GM10248 (cell line): ENCODE measurements around the gene STK17A.

Experiments used
- CTCF ChIA-PET: fragments of 300-600 bp; sonication (Branson Sonifier 250); formaldehyde crosslinking; extraction: SDS; loops from one replicate; lab custom pipeline; 2021; ENCODE audit warnings: antibody characterized with exemption; lab: Yijun Ruan, JAX
- POLR2A ChIA-PET: fragments of 350-650 bp; sonication (Branson Sonifier 250); formaldehyde crosslinking; extraction: SDS; loops from one replicate; lab custom pipeline; 2020; ENCODE audit warnings: antibody characterized with exemption; lab: Yijun Ruan, JAX
- DNase-seq: peaks from one replicate; pipeline ENCODE4 v3.0.0; 2012; ENCODE audit errors: extremely low spot score
- CTCF ChIP-seq: IDR thresholded peaks from 2 replicates; pipeline ENCODE4 v1.5.1; 2012; ENCODE audit warnings: mild to moderate bottlenecking, low read depth; ENCODE audit errors: extremely low read depth, missing control alignments, control extremely low read depth

The STK17A gene

GRCh38 chr7:43653466-43653865 lies 70.6 kb downstream of the STK17A start:
- TF ChIP-seq CTCF, result no peak
- ChIA-PET POLR2A (no interaction called here), CTCF (interaction anchor here (1.9 to 10.1 kb wide), 2 partner anchors 19 to 46 kb away, joined by 4 to 93 read pairs; no protein-coding TSS in a partner anchor)

GRCh38 chr7:43653891-43654504 lies 71.1 kb downstream of the STK17A start:
- ChIA-PET POLR2A (no interaction called here), CTCF (interaction anchor here (1.9 kb wide), 1 partner anchor 20 kb away, joined by 4 read pairs; no protein-coding TSS in a partner anchor)
- DNase-seq, result no peak
- no peak for TF ChIP-seq CTCF

More at GRCh38 chr7:43653466-43653865, 70.6 kb downstream of the STK17A start:
- DNase-seq, result no peak

GRCh38 chr7:43655584-43655983 lies 72.7 kb downstream of the STK17A start:
- CTCF ChIA-PET, result interaction anchor here (0.6 to 1.6 kb wide), 4 partner anchors 7 to 65 kb away, joined by 3 to 4 read pairs (median 3); no protein-coding TSS in a partner anchor
- POLR2A ChIA-PET, result no interaction called here

GRCh38 chr7:43656997-43657396 lies 74.1 kb downstream of the STK17A start:
- POLR2A ChIA-PET, result no interaction called here
- CTCF ChIA-PET, result interaction anchor here (0.9 to 1.6 kb wide), 3 partner anchors 9 to 74 kb away, joined by 3 to 4 read pairs (median 3); partner anchors contain the start of gene STK17A
- no peak for DNase-seq
- TF ChIP-seq CTCF, result no peak

More at GRCh38 chr7:43655584-43655983, 72.7 kb downstream of the STK17A start:
- no peak for DNase-seq
- no peak for TF ChIP-seq CTCF

GRCh38 chr7:43658718-43659548 lies 76.0 kb downstream of the STK17A start:
- POLR2A ChIA-PET, result no interaction called here
- CTCF ChIA-PET, result no interaction called here
- DNase-seq, result peak; percentile 55
- no peak for TF ChIP-seq CTCF

GRCh38 chr7:43659549-43659896 lies 76.6 kb downstream of the STK17A start:
- POLR2A ChIA-PET, result no interaction called here
- TF ChIP-seq CTCF, result no peak
- DNase-seq, result no peak
- CTCF ChIA-PET, result interaction anchor here (1.2 to 1.6 kb wide), 2 partner anchors 10 to 77 kb away, joined by 4 to 9 read pairs; partner anchors contain the start of gene STK17A
